Smooth muscle cell (in vitro differentiated cells): ENCODE results near the gene GCC2. TPM values are rescaled to one million over a fixed set of nuclear protein-coding genes. Genes with fewer than 3 reads are reported as not detected.
A peak's percentile ranks its signal among the peaks of the same experiment; 100 is the strongest.

Source experiments
- DNase-seq: peaks from one replicate; lab custom pipeline; 2025; ENCODE audit not compliant: unreplicated experiment; lab: John Stamatoyannopoulos, UW
- H2AFZ ChIP-seq: fragments of 200-600 bp; sonication (generic); 2 replicates; pipeline ENCODE4 v1.6.0; 2016; ENCODE audit warnings: antibody characterized with exemption, low read depth, mild to moderate bottlenecking
- H3F3A ChIP-seq: fragments of 200-600 bp; sonication (generic); 2 replicates; pipeline ENCODE4 v1.6.0; 2017; ENCODE audit warnings: antibody characterized with exemption, low read depth
- H3K27ac ChIP-seq: fragments of 200-600 bp; sonication (generic); 2 replicates; pipeline ENCODE4 v1.5.1; 2016; ENCODE audit warnings: low read depth, mild to moderate bottlenecking
- H3K27me3 ChIP-seq: fragments of 200-600 bp; sonication (generic); 2 replicates; pipeline ENCODE4 v1.6.1; 2016; ENCODE audit warnings: low read depth, mild to moderate bottlenecking
- H3K36me3 ChIP-seq: fragments of 200-600 bp; sonication (generic); 2 replicates; pipeline ENCODE4 v1.5.1; 2016; ENCODE audit warnings: low read depth
- H3K4me1 ChIP-seq: fragments of 200-600 bp; sonication (generic); 2 replicates; pipeline ENCODE4 v1.5.1; 2016; ENCODE audit warnings: low read depth
- H3K4me2 ChIP-seq: fragments of 200-600 bp; sonication (generic); 2 replicates; pipeline ENCODE4 v1.6.0; 2016; ENCODE audit warnings: mild to moderate bottlenecking
- H3K4me3 ChIP-seq: fragments of 200-600 bp; sonication (generic); 2 replicates; pipeline ENCODE4 v1.5.1; 2016; ENCODE audit warnings: mild to moderate bottlenecking
- H3K79me2 ChIP-seq: fragments of 200-600 bp; sonication (generic); 2 replicates; pipeline ENCODE4 v1.6.0; 2016; ENCODE audit warnings: low read depth, mild to moderate bottlenecking
- H3K9ac ChIP-seq: fragments of 200-600 bp; sonication (generic); 2 replicates; pipeline ENCODE4 v1.6.0; 2016; ENCODE audit warnings: low read depth
- H3K9me3 ChIP-seq: fragments of 200-600 bp; sonication (generic); replicated peaks from 2 replicates; pipeline ENCODE4 v1.5.1; 2016; ENCODE audit warnings: low read depth
- H4K20me1 ChIP-seq: fragments of 200-600 bp; sonication (generic); 2 replicates; pipeline ENCODE4 v1.6.0; 2016; ENCODE audit warnings: low read depth
- CTCF ChIP-seq: fragments of 200-600 bp; sonication (generic); IDR thresholded peaks from 2 replicates; pipeline ENCODE4 v1.5.1; 2017; ENCODE audit warnings: borderline replicate concordance, mild to moderate bottlenecking, antibody characterized with exemption; ENCODE audit not compliant: insufficient read depth, poor library complexity, severe bottlenecking
- WGBS: methylation state at CpG from one replicate; pipeline ENCODE4 v1.1.7; 2016; ENCODE audit warnings: low lambda C conversion rate; 5-methylcytosine and 5-hydroxymethylcytosine counted together
- polyA plus RNA-seq: library from polyadenylated mRNA; unstranded; fragments of >200 nt; fragmentation: Nextera tagmentation; extraction: Ambion mirVana; gene quantifications from 2 replicates; pipeline ENCODE4 v1.2.1, GENCODE V29; 2016
- total RNA-seq: library from RNA; depleted of rRNA; stranded (reverse); fragments of >200 nt; gene quantifications from 2 replicates; pipeline ENCODE4 v1.2.3, GENCODE V29; 2014

Gene GCC2
- total and polyA plus RNA-seq, 2 experiments from 2014 or later, result 18.3 to 36.4 TPM

- WGBS, result 95% methylated on average over 2 of the region's 2 CpGs
- Histone ChIP-seq H3K4me2 (no peak overlapping the region), H3K27ac (no peak overlapping the region), H3K27me3 (no peaks in the 10 kb centered on the region), H3K4me3 (no peak overlapping the region), H3K79me2 (no peaks in the 10 kb centered on the region), H3K4me1 (no peaks in the 10 kb centered on the region), H2AFZ (no peak overlapping the region), H3K9me3 (no peaks in the 10 kb centered on the region), H3K36me3 (no peaks in the 10 kb centered on the region), H3F3A (no peaks in the 10 kb centered on the region), H3K9ac (no peak overlapping the region), H4K20me1 (no peaks in the 10 kb centered on the region)
- TF ChIP-seq CTCF, result no peak
- no peak for DNase-seq
These were observed 34.1 kb upstream of the GCC2 start for GRCh38 chr2:108414945-108415344.

- Histone ChIP-seq H3F3A (no peaks in the 10 kb centered on the region), H3K79me2 (no peaks in the 10 kb centered on the region), H3K4me2 (no peak overlapping the region), H3K4me3 (no peak overlapping the region), H3K36me3 (no peaks in the 10 kb centered on the region), H2AFZ (no peak overlapping the region), H3K27me3 (no peaks in the 10 kb centered on the region), H3K4me1 (no peaks in the 10 kb centered on the region), H4K20me1 (no peaks in the 10 kb centered on the region), H3K9ac (no peak overlapping the region), H3K9me3 (no peaks in the 10 kb centered on the region), H3K27ac (no peak overlapping the region)
- 94% methylated on average over 2 of the region's 2 CpGs for WGBS
- DNase-seq, result no peak
- no peak for TF ChIP-seq CTCF
These were observed 31.8 kb upstream of the GCC2 start for GRCh38 chr2:108417254-108417653.

- Histone ChIP-seq H4K20me1 (no peaks in the 10 kb centered on the region), H3F3A (no peaks in the 10 kb centered on the region), H3K4me1 (no peaks in the 10 kb centered on the region), H3K4me3 (no peak overlapping the region), H3K9ac (no peak overlapping the region), H3K4me2 (peak overlapping the region; percentile 27), H3K27ac (no peak overlapping the region), H3K9me3 (no peaks in the 10 kb centered on the region), H3K79me2 (no peaks in the 10 kb centered on the region), H3K36me3 (no peaks in the 10 kb centered on the region), H3K27me3 (no peaks in the 10 kb centered on the region), H2AFZ (no peak overlapping the region)
- whole genome bisulfite sequencing, result 24% methylated on average over 4 of the region's 4 CpGs
- no peak for TF ChIP-seq CTCF
- no peak for DNase-seq
These were observed 30.6 kb upstream of the GCC2 start for GRCh38 chr2:108418416-108418815.

GRCh38 chr2:108423067-108423466, 25.9 kb upstream of the GCC2 start:
- H3K27ac ChIP-seq, result no peak overlapping the region
- H3K4me2 ChIP-seq, result no peak overlapping the region
- no peak overlapping the region for H2AFZ ChIP-seq
- DNase-seq, result no peak
- TF ChIP-seq CTCF, result no peak
- no peak overlapping the region for H3K9ac ChIP-seq
- H4K20me1 ChIP-seq, result no peaks in the 10 kb centered on the region
- WGBS, result 85% methylated on average over 1 of the region's 1 CpG
- no peaks in the 10 kb centered on the region for H3K9me3 ChIP-seq
- H3K4me1 ChIP-seq, result no peaks in the 10 kb centered on the region
- H3K36me3 ChIP-seq, result no peaks in the 10 kb centered on the region
- H3K27me3 ChIP-seq, result no peaks in the 10 kb centered on the region
- H3F3A ChIP-seq, result no peaks in the 10 kb centered on the region
- no peaks in the 10 kb centered on the region for H3K79me2 ChIP-seq
- no peak overlapping the region for H3K4me3 ChIP-seq
